ENCODE measurements around the gene SFXN3.

Gene SFXN3

DNA sequence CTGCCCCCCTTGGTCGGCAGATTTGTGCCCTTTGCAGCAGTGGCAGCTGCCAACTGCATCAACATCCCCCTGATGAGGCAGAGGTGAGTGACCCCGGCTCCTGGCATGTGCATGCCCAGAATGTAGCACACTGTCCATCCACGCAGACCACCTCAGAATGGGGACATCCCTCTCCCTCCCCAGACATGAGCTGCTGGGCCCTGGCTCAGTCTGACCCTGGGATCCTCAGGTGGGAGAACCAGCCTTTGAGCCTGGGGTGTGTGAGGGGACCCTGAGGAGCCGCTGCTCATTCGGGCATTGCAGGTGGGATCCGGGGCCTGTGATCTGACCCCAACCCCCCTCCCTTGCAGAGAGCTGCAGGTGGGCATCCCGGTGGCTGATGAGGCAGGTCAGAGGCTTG is 5.7 kb downstream of the SFXN3 start:
- TF ChIP-seq, protein P1, sequence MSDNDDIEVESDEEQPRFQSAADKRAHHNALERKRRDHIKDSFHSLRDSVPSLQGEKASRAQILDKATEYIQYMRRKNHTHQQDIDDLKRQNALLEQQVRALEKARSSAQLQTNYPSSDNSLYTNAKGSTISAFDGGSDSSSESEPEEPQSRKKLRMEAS (IDR thresholded peaks at IDR 0.05; ENCODE audit: low read depth, low read length): no peak
- TF ChIP-seq, protein P2, sequence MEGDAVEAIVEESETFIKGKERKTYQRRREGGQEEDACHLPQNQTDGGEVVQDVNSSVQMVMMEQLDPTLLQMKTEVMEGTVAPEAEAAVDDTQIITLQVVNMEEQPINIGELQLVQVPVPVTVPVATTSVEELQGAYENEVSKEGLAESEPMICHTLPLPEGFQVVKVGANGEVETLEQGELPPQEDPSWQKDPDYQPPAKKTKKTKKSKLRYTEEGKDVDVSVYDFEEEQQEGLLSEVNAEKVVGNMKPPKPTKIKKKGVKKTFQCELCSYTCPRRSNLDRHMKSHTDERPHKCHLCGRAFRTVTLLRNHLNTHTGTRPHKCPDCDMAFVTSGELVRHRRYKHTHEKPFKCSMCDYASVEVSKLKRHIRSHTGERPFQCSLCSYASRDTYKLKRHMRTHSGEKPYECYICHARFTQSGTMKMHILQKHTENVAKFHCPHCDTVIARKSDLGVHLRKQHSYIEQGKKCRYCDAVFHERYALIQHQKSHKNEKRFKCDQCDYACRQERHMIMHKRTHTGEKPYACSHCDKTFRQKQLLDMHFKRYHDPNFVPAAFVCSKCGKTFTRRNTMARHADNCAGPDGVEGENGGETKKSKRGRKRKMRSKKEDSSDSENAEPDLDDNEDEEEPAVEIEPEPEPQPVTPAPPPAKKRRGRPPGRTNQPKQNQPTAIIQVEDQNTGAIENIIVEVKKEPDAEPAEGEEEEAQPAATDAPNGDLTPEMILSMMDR (IDR thresholded peaks at IDR 0.05; ENCODE audit: low read depth, low read length): no peak
- TF ChIP-seq MYC (IDR thresholded peaks at IDR 0.05; ENCODE audit: low read depth, low read length) (no peak), POLR2A (IDR thresholded peaks at IDR 0.05; ENCODE audit: extremely low read depth, insufficient read length) (no peak)
- H3K4me3 ChIP-seq (ENCODE audit: low read depth, low read length): no peak overlapping the region
- DNase-seq (ENCODE audit: low read depth): no peak

DNA sequence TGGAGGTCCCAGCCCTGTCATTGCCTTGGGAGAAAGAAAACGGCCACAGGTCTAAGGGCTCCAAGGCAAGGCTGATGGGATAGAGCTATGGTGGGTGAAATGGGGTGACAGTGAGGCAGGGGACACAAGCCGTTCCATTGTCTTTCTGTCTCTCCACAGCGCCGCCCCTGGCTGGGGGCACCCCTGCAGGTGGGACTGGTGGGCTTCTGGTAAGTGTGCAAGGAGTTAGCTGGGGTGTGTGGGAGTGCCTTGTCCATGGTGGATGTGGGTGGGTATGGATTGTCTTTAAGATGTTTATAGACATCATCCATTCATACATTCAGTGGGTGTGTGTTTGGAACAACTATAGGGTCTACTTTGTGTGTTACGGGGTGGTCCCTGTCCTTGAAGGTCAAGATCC is 7.5 kb downstream of the SFXN3 start:
- DNase-seq (ENCODE audit: low read depth): no peak

DNA sequence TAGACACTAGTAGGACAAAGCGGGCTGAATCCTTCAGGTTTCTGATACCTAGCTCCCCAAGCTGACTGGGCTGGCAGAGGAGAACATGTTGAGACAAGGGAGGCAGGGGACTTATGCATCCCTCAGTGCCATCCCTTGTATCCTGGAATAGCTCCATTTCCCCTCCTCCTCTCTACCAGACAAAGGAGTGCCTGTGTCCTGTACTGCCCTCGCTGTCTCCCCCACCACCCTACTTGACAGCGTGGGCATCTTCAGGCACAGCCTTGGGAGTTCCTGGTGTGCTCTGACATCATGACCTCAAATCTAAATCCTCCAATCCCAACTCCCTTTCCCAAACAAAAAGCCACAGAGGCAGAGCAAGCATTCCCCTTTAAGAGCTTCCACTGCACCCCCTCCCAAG is 9.0 kb downstream of the SFXN3 start:
- DNase-seq (ENCODE audit: low read depth): no peak
- H3K4me3 ChIP-seq (ENCODE audit: low read depth, low read length): no peak overlapping the region
- TF ChIP-seq, protein P1 (IDR thresholded peaks at IDR 0.05; ENCODE audit: low read depth, low read length): no peak
- TF ChIP-seq POLR2A (IDR thresholded peaks at IDR 0.05; ENCODE audit: extremely low read depth, insufficient read length): no peak
- TF ChIP-seq, protein P2 (IDR thresholded peaks at IDR 0.05; ENCODE audit: low read depth, low read length): no peak
- no peak for TF ChIP-seq MYC (IDR thresholded peaks at IDR 0.05; ENCODE audit: low read depth, low read length)

More for the DNA sequence above, 7.5 kb downstream of the SFXN3 start:
- TF ChIP-seq, protein P1 (IDR thresholded peaks at IDR 0.05; ENCODE audit: low read depth, low read length): no peak
- TF ChIP-seq POLR2A (IDR thresholded peaks at IDR 0.05; ENCODE audit: extremely low read depth, insufficient read length): no peak
- H3K4me3 ChIP-seq (ENCODE audit: low read depth, low read length): no peak overlapping the region

DNA sequence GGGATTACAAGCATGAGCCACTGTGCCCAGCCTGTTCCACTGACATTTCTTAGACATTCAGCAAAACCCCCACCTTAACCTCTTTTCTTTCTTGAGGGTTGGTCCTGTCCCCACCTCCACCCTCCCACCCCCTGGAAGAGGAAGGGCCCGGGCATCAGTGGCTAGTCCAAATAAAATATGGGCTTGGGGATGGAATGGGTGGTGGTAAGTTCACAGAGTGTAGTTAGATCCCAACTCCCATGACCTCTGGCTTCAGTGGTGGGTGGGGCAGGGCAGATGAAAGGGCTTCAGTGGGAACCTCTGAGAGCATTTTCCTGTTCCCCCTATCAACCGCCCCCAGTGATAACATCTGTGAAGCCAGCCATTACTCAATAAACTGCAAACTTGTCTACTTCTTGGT is 9.8 kb downstream of the SFXN3 start:
- no peak for DNase-seq (ENCODE audit: low read depth)
- TF ChIP-seq, protein P1 (IDR thresholded peaks at IDR 0.05; ENCODE audit: low read depth, low read length): no peak
- TF ChIP-seq MYC (IDR thresholded peaks at IDR 0.05; ENCODE audit: low read depth, low read length) (no peak), POLR2A (IDR thresholded peaks at IDR 0.05; ENCODE audit: extremely low read depth, insufficient read length) (no peak)
- TF ChIP-seq, protein P2 (IDR thresholded peaks at IDR 0.05; ENCODE audit: low read depth, low read length): no peak
- no peak overlapping the region for H3K4me3 ChIP-seq (ENCODE audit: low read depth, low read length)

DNA sequence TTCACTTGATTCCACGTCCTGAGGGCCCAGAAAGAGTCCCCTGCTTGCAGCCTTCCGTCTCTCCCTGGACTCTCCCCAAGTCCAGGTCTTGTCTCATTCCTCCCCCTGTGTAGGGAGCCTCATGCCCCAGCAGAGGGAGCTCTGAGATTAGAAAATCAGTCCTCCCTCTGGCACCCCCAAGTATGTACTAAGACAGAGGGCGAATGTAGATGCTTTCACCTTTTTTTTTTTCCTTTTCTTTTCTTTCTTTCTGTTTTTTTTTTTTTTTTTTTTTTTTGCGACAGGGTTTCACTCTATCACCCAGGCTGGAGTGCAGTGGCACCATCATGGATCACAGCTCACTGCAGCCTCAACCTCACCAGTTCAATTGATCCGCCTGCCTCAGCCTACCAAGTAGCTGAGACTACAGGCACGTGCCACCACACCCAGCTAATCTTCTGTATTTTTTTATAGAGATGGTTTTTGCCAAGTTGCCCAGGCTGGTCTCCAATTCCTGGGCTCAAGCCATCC is 10.3 kb downstream of the SFXN3 start:
- TF ChIP-seq MYC (IDR thresholded peaks at IDR 0.05; ENCODE audit: low read depth, low read length): no peak
- TF ChIP-seq, protein P2 (IDR thresholded peaks at IDR 0.05; ENCODE audit: low read depth, low read length): peak; percentile 94
- no peak for TF ChIP-seq POLR2A (IDR thresholded peaks at IDR 0.05; ENCODE audit: extremely low read depth, insufficient read length)
- peak; percentile 90 for DNase-seq (ENCODE audit: low read depth)

DNA sequence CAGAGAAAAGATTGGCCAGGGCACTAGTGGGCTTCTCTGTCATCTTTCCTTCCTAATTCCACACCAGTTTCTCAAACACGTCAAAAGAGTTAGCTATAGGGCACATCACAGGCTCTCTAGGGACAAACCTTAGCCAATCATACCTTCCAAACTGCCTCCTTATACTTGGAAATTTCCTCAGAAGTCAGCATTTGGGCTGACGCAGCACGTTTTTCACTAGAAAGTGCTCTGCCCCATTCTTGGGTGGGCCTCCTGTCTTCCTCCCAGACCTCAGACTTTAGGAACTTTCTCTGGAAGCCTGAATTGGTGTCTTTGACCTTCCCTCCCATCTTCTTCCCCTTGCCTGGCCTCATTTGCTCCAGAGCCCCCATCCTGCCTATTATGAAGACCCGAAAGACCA is 11.1 kb downstream of the SFXN3 start:
- peak overlapping the region; percentile 80 for H3K4me3 ChIP-seq (ENCODE audit: low read depth, low read length)
- TF ChIP-seq POLR2A (IDR thresholded peaks at IDR 0.05; ENCODE audit: extremely low read depth, insufficient read length) (no peak), MYC (IDR thresholded peaks at IDR 0.05; ENCODE audit: low read depth, low read length) (no peak)
- TF ChIP-seq, protein P1 (IDR thresholded peaks at IDR 0.05; ENCODE audit: low read depth, low read length): no peak
- TF ChIP-seq, protein P2 (IDR thresholded peaks at IDR 0.05; ENCODE audit: low read depth, low read length): no peak
- DNase-seq (ENCODE audit: low read depth): no peak

More for the DNA sequence above, 10.3 kb downstream of the SFXN3 start:
- H3K4me3 ChIP-seq (ENCODE audit: low read depth, low read length): no peak overlapping the region
